Thyroid gland (tissue), 4 donors: ENCODE results near the gene TSFM.

Experiments
- CTCF ChIP-seq, 6 experiments: fragments of 200-600 bp in 3 of 6; fragments of 450-650 bp in 3 of 6; sonication (generic) in 3 of 6; IDR thresholded peaks; one replicate each; pipeline ENCODE4 v1.5.1; 2016 to 2019; ENCODE audit warnings: antibody characterized with exemption in 6 of 6, mild to moderate bottlenecking in 2 of 6, inconsistent platforms in 1 of 6, moderate library complexity in 1 of 6
- POLR2A ChIP-seq, 2 donors: fragments of 450-650 bp; IDR thresholded peaks; one replicate each; pipeline ENCODE4 v1.6.1; 2017; ENCODE audit warnings: antibody characterized with exemption in 2 of 2, mild to moderate bottlenecking in 2 of 2, moderate library complexity in 1 of 2

- TF ChIP-seq POLR2A (IDR thresholded peaks at IDR 0.05) (no peak), CTCF (IDR thresholded peaks at IDR 0.05) (no peak)
These were observed 18.5 kb upstream of the TSFM start for GRCh38 chr12:57763881-57764661.
